Smooth muscle cell (in vitro differentiated cells): ENCODE measurements around the gene NPAS3. TPM values are rescaled to one million over a fixed set of nuclear protein-coding genes. Genes with fewer than 3 reads are reported as not detected.

Experiments
- DNase-seq: peaks from one replicate; lab custom pipeline; 2025; ENCODE audit not compliant: unreplicated experiment; lab: John Stamatoyannopoulos, UW
- H2AFZ ChIP-seq: fragments of 200-600 bp; sonication (generic); 2 replicates; pipeline ENCODE4 v1.6.0; 2016; ENCODE audit warnings: antibody characterized with exemption, low read depth, mild to moderate bottlenecking
- H3F3A ChIP-seq: fragments of 200-600 bp; sonication (generic); 2 replicates; pipeline ENCODE4 v1.6.0; 2017; ENCODE audit warnings: antibody characterized with exemption, low read depth
- H3K27ac ChIP-seq: fragments of 200-600 bp; sonication (generic); 2 replicates; pipeline ENCODE4 v1.5.1; 2016; ENCODE audit warnings: low read depth, mild to moderate bottlenecking
- H3K27me3 ChIP-seq: fragments of 200-600 bp; sonication (generic); 2 replicates; pipeline ENCODE4 v1.6.1; 2016; ENCODE audit warnings: low read depth, mild to moderate bottlenecking
- H3K36me3 ChIP-seq: fragments of 200-600 bp; sonication (generic); 2 replicates; pipeline ENCODE4 v1.5.1; 2016; ENCODE audit warnings: low read depth
- H3K4me1 ChIP-seq: fragments of 200-600 bp; sonication (generic); 2 replicates; pipeline ENCODE4 v1.5.1; 2016; ENCODE audit warnings: low read depth
- H3K4me2 ChIP-seq: fragments of 200-600 bp; sonication (generic); 2 replicates; pipeline ENCODE4 v1.6.0; 2016; ENCODE audit warnings: mild to moderate bottlenecking
- H3K4me3 ChIP-seq: fragments of 200-600 bp; sonication (generic); 2 replicates; pipeline ENCODE4 v1.5.1; 2016; ENCODE audit warnings: mild to moderate bottlenecking
- H3K79me2 ChIP-seq: fragments of 200-600 bp; sonication (generic); 2 replicates; pipeline ENCODE4 v1.6.0; 2016; ENCODE audit warnings: low read depth, mild to moderate bottlenecking
- H3K9ac ChIP-seq: fragments of 200-600 bp; sonication (generic); 2 replicates; pipeline ENCODE4 v1.6.0; 2016; ENCODE audit warnings: low read depth
- H3K9me3 ChIP-seq: fragments of 200-600 bp; sonication (generic); replicated peaks from 2 replicates; pipeline ENCODE4 v1.5.1; 2016; ENCODE audit warnings: low read depth
- H4K20me1 ChIP-seq: fragments of 200-600 bp; sonication (generic); 2 replicates; pipeline ENCODE4 v1.6.0; 2016; ENCODE audit warnings: low read depth
- WGBS: methylation state at CpG from one replicate; pipeline ENCODE4 v1.1.7; 2016; ENCODE audit warnings: low lambda C conversion rate; 5-methylcytosine and 5-hydroxymethylcytosine counted together
- polyA plus RNA-seq: library from polyadenylated mRNA; unstranded; fragments of >200 nt; fragmentation: Nextera tagmentation; extraction: Ambion mirVana; gene quantifications from 2 replicates; pipeline ENCODE4 v1.2.1, GENCODE V29; 2016
- total RNA-seq: library from RNA; depleted of rRNA; stranded (reverse); fragments of >200 nt; gene quantifications from 2 replicates; pipeline ENCODE4 v1.2.3, GENCODE V29; 2014
- TF ChIP-seq, protein P1 (sequence below): fragments of 200-600 bp; sonication (generic); IDR thresholded peaks from 2 replicates; pipeline ENCODE4 v1.5.1; 2017; ENCODE audit warnings: borderline replicate concordance, mild to moderate bottlenecking, antibody characterized with exemption; ENCODE audit not compliant: insufficient read depth, poor library complexity, severe bottlenecking

The NPAS3 gene
- total and polyA plus RNA-seq, 2 experiments from 2014 or later, result 0.79 to 2.0 TPM

- WGBS, result 88% methylated on average over 4 of the region's 4 CpGs
- Histone ChIP-seq H3K36me3 (no peaks in the 10 kb centered on the region), H3F3A (no peaks in the 10 kb centered on the region), H3K4me2 (no peak overlapping the region), H3K27ac (no peak overlapping the region), H3K9me3 (no peaks in the 10 kb centered on the region), H3K4me1 (peaks cover 5% of the 10 kb centered on the region), H2AFZ (no peak overlapping the region), H3K4me3 (no peak overlapping the region), H3K9ac (no peak overlapping the region), H4K20me1 (no peaks in the 10 kb centered on the region), H3K27me3 (no peaks in the 10 kb centered on the region), H3K79me2 (no peaks in the 10 kb centered on the region)
- DNase-seq, result no peak
- TF ChIP-seq, protein P1, sequence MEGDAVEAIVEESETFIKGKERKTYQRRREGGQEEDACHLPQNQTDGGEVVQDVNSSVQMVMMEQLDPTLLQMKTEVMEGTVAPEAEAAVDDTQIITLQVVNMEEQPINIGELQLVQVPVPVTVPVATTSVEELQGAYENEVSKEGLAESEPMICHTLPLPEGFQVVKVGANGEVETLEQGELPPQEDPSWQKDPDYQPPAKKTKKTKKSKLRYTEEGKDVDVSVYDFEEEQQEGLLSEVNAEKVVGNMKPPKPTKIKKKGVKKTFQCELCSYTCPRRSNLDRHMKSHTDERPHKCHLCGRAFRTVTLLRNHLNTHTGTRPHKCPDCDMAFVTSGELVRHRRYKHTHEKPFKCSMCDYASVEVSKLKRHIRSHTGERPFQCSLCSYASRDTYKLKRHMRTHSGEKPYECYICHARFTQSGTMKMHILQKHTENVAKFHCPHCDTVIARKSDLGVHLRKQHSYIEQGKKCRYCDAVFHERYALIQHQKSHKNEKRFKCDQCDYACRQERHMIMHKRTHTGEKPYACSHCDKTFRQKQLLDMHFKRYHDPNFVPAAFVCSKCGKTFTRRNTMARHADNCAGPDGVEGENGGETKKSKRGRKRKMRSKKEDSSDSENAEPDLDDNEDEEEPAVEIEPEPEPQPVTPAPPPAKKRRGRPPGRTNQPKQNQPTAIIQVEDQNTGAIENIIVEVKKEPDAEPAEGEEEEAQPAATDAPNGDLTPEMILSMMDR, result no peak
Measured at GRCh38 chr14:33691907-33692306, 753.2 kb downstream of the NPAS3 start.

GRCh38 chr14:33692762-33693161, 754.1 kb downstream of the NPAS3 start:
- peaks cover 5% of the 10 kb centered on the region for H3K4me1 ChIP-seq
- no peaks in the 10 kb centered on the region for H3K27me3 ChIP-seq
- H4K20me1 ChIP-seq, result no peaks in the 10 kb centered on the region
- H2AFZ ChIP-seq, result peak overlapping the region; percentile 40
- no peaks in the 10 kb centered on the region for H3F3A ChIP-seq
- no peaks in the 10 kb centered on the region for H3K9me3 ChIP-seq
- H3K4me2 ChIP-seq, result peak overlapping the region; percentile 50
- WGBS, result 9% methylated on average over 2 of the region's 2 CpGs
- no peak for DNase-seq
- no peak overlapping the region for H3K4me3 ChIP-seq
- H3K9ac ChIP-seq, result no peak overlapping the region
- H3K79me2 ChIP-seq, result no peaks in the 10 kb centered on the region
- no peaks in the 10 kb centered on the region for H3K36me3 ChIP-seq
- H3K27ac ChIP-seq, result peak overlapping the region; percentile 78
- TF ChIP-seq, protein P1, result no peak

DNA sequence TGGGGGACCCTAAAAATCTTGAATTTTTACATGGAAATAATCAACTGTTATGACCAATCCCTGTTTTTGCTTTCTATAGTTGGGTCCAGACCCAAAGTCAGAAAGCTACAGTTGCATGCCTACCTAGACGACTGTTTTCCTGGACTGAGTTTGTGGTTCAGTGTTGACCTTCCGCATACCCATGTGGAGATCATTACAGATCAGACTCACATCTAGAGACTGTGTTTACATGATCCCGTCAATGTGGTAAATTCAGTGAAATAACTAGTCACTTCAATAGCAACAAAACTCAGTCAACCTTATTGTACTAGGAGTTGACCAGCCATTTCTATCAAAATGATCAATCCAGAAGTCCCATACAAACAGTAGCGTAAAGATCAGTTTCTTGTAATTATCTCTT, 754.6 kb downstream of the NPAS3 start:
- Histone ChIP-seq H4K20me1 (no peaks in the 10 kb centered on the region), H3K27me3 (no peaks in the 10 kb centered on the region), H3K4me3 (no peak overlapping the region), H3K9me3 (no peaks in the 10 kb centered on the region), H2AFZ (peak overlapping the region; percentile 40), H3K9ac (no peak overlapping the region), H3K4me1 (peaks cover 5% of the 10 kb centered on the region), H3K4me2 (peak overlapping the region; percentile 50), H3K79me2 (no peaks in the 10 kb centered on the region), H3K27ac (peak overlapping the region; percentile 78), H3F3A (no peaks in the 10 kb centered on the region), H3K36me3 (no peaks in the 10 kb centered on the region)
- DNase-seq, result no peak
- TF ChIP-seq, protein P1, result no peak
- 71% methylated on average over 4 of the region's 4 CpGs for WGBS

- TF ChIP-seq, protein P1, result no peak
- Histone ChIP-seq H3K4me3 (no peak overlapping the region), H3K4me2 (no peak overlapping the region), H2AFZ (no peak overlapping the region), H4K20me1 (no peaks in the 10 kb centered on the region), H3K4me1 (peaks cover 5% of the 10 kb centered on the region), H3K9me3 (no peaks in the 10 kb centered on the region), H3K36me3 (no peaks in the 10 kb centered on the region), H3F3A (no peaks in the 10 kb centered on the region), H3K9ac (no peak overlapping the region), H3K79me2 (no peaks in the 10 kb centered on the region), H3K27ac (no peak overlapping the region), H3K27me3 (no peaks in the 10 kb centered on the region)
- no peak for DNase-seq
- WGBS, result 94% methylated on average over 9 of the region's 9 CpGs
Measured at GRCh38 chr14:33696165-33696564, 757.5 kb downstream of the NPAS3 start.
